Stimulated activated CD4-positive, alpha-beta T cell treated with anti-CD3 and anti-CD28 coated beads, Interleukin-2, amount 100 ng/mL, for 48 hours (primary cell): ENCODE data around the gene HYAL4.
"Not testable (repeated sequence)": the region's sequence is repeated elsewhere in the genome, so short reads cannot be mapped to it uniquely, and the experiment has no call there.

Source experiments
- DNase-seq, 2 donors: peaks; one replicate each; pipeline ENCODE4 v3.0.0-alpha.2; 2020

HYAL4 gene

GRCh38 chr7:123844712-123845219 is at the start of gene HYAL4:
TSS of gene HYAL4 (plus strand) at chr7:123845169. CDS start at chr7:123868274, 23,105 bp downstream.
- DNase-seq = no peak

GRCh38 chr7:123795917-123796316 is 49.1 kb upstream of the HYAL4 start:
- no peak for DNase-seq

GRCh38 chr7:123796568-123796967 is 48.4 kb upstream of the HYAL4 start:
- no peak for DNase-seq

- DNase-seq = no peak
These were observed 47.1 kb upstream of the HYAL4 start for GRCh38 chr7:123797673-123798531.

- no peak for DNase-seq
These were observed 46.3 kb upstream of the HYAL4 start for GRCh38 chr7:123798532-123799188.

GRCh38 chr7:123802249-123802648 is 42.7 kb upstream of the HYAL4 start:
- DNase-seq = no peak

GRCh38 chr7:123805287-123805686 is 39.7 kb upstream of the HYAL4 start:
- DNase-seq = no peak

GRCh38 chr7:123809471-123809870 is 35.5 kb upstream of the HYAL4 start:
- DNase-seq = no peak

GRCh38 chr7:123811056-123811455 is 33.9 kb upstream of the HYAL4 start:
- DNase-seq = no peak

- no peak for DNase-seq
These were observed 28.1 kb upstream of the HYAL4 start for GRCh38 chr7:123816916-123817315.

- DNase-seq = no peak
These were observed 26.0 kb upstream of the HYAL4 start for GRCh38 chr7:123819001-123819400.

GRCh38 chr7:123819795-123820194 is 25.2 kb upstream of the HYAL4 start:
- not testable (repeated sequence) for DNase-seq

GRCh38 chr7:123820864-123821263 is 24.1 kb upstream of the HYAL4 start:
- no peak for DNase-seq

- DNase-seq = no peak
These were observed 23.6 kb upstream of the HYAL4 start for GRCh38 chr7:123821320-123821719.

- DNase-seq = peak; percentile 34 to 43
These were observed 20.8 kb upstream of the HYAL4 start for GRCh38 chr7:123823898-123824753.

- DNase-seq = no peak
These were observed 20.3 kb upstream of the HYAL4 start for GRCh38 chr7:123824754-123825067.

GRCh38 chr7:123828805-123829204 is 16.2 kb upstream of the HYAL4 start:
- no peak for DNase-seq

GRCh38 chr7:123836656-123837055 is 8.3 kb upstream of the HYAL4 start:
- no peak for DNase-seq

GRCh38 chr7:123839106-123839505 is 5.9 kb upstream of the HYAL4 start:
- DNase-seq = not testable (repeated sequence)

- DNase-seq = not testable (repeated sequence)
These were observed 827 bp upstream of the HYAL4 start for GRCh38 chr7:123844142-123844541.

- no peak for DNase-seq
These were observed 851 bp downstream of the HYAL4 start for GRCh38 chr7:123845823-123846216.

GRCh38 chr7:123846217-123846891 is 1.4 kb downstream of the HYAL4 start:
- DNase-seq = no peak

- no peak for DNase-seq
These were observed 2.9 kb downstream of the HYAL4 start for GRCh38 chr7:123847868-123848267.
